Activated naive CD4-positive, alpha-beta T cell treated with anti-CD3 and anti-CD28 coated beads, Interleukin-2, amount 50 U/mL, for 16 hours (primary cell): ENCODE data around the gene ZNF878.
"Not testable (repeated sequence)": the region's sequence is repeated elsewhere in the genome, so short reads cannot be mapped to it uniquely, and the experiment has no call there.

Experiments used
- DNase-seq: peaks from one replicate; pipeline ENCODE4 v3.0.0-alpha.2; 2020

ZNF878 gene

GRCh38 chr19:12052497-12053169, at the start of gene ZNF878:
TSS of gene ZNF878 (minus strand) at chr19:12052961. CDS start at chr19:12052801, 160 bp downstream.
- DNase-seq = peak; percentile 65

GRCh38 chr19:12098040-12098439, 45.3 kb upstream of the ZNF878 start:
- no peak for DNase-seq

- DNase-seq = no peak
Measured at GRCh38 chr19:12095111-12095790, 42.5 kb upstream of the ZNF878 start.

- no peak for DNase-seq
Measured at GRCh38 chr19:12093777-12094176, 41.0 kb upstream of the ZNF878 start.

GRCh38 chr19:12092956-12093355, 40.2 kb upstream of the ZNF878 start:
- DNase-seq = no peak

- peak; percentile 67 for DNase-seq
Measured at GRCh38 chr19:12092065-12092867, 39.5 kb upstream of the ZNF878 start.

GRCh38 chr19:12090807-12091206, 38.0 kb upstream of the ZNF878 start:
- DNase-seq = peak; percentile 67

- DNase-seq = no peak
Measured at GRCh38 chr19:12085074-12085818, 32.5 kb upstream of the ZNF878 start.

GRCh38 chr19:12083336-12083735, 30.6 kb upstream of the ZNF878 start:
- DNase-seq = not testable (repeated sequence)

GRCh38 chr19:12077375-12077774, 24.6 kb upstream of the ZNF878 start:
- DNase-seq = no peak

- DNase-seq = not testable (repeated sequence)
Measured at GRCh38 chr19:12076331-12076730, 23.6 kb upstream of the ZNF878 start.

GRCh38 chr19:12075538-12076139, 22.9 kb upstream of the ZNF878 start:
- DNase-seq = no peak

GRCh38 chr19:12064590-12065538, 12.1 kb upstream of the ZNF878 start, which contains the start of gene ZNF844:
TSS of gene ZNF844 (plus strand) at chr19:12064731. CDS start at chr19:12064874, 143 bp downstream.
- DNase-seq = peak; percentile 81

GRCh38 chr19:12055784-12056183, 3.0 kb upstream of the ZNF878 start:
- DNase-seq = no peak

GRCh38 chr19:12052091-12052496, 667 bp downstream of the ZNF878 start:
- no peak for DNase-seq

GRCh38 chr19:12047868-12048267, 4.9 kb downstream of the ZNF878 start:
- DNase-seq = no peak

- no peak for DNase-seq
Measured at GRCh38 chr19:12043752-12044422, 8.9 kb downstream of the ZNF878 start.

- DNase-seq = no peak
Measured at GRCh38 chr19:12042893-12043292, 9.9 kb downstream of the ZNF878 start.

GRCh38 chr19:12035220-12036172, 17.3 kb downstream of the ZNF878 start, which contains the start of gene ZNF433:
TSS of gene ZNF433 (minus strand) at chr19:12035679. CDS start at chr19:12035539, 140 bp downstream.
- peak; percentile 84 for DNase-seq
